ENCODE results near the gene RCN2. TPM values are rescaled to one million over a fixed set of nuclear protein-coding genes. Genes with fewer than 3 reads are reported as not detected.

Gene RCN2, protein sequence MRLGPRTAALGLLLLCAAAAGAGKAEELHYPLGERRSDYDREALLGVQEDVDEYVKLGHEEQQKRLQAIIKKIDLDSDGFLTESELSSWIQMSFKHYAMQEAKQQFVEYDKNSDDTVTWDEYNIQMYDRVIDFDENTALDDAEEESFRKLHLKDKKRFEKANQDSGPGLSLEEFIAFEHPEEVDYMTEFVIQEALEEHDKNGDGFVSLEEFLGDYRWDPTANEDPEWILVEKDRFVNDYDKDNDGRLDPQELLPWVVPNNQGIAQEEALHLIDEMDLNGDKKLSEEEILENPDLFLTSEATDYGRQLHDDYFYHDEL
- total RNA-seq: 77.4 and 81.0 TPM in 2 replicates

DNA sequence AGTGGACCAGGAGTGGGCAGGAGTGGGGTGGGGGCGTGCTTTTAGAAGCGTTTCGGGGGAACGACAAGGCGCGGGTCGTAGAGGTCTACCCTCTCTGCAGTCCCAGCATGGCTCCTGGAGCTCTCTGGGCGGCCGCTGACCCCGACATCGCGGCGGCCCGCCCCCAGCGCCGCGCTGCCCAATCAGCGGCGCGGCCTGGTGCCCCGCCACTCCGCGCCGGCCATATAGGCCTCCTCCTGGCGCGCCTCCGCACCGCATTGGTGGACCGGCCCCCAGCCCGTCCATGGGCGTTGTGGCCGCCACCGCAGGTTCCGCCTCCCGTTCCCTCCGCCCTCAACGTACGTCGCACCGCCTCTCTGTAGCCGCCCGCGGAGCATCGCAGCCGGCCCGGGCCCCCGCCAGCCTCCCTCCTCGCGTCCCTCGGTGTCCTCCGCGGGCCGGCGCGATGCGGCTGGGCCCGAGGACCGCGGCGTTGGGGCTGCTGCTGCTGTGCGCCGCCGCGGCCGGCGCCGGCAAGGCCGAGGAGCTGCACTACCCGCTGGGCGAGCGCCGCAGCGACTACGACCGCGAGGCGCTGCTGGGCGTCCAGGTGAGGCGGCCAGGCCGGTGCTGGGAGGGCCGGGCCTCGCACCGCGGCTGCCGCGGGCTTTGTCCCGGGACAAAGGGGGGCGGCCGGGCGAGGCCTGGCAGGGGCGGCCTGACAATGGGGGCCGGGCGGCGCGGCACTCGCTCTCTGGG is at the start of gene RCN2:
TSS of gene RCN2 (plus strand) at position 353 of the 738 bp plus-strand sequence. CDS start at position 446, 93 bp downstream.

DNA sequence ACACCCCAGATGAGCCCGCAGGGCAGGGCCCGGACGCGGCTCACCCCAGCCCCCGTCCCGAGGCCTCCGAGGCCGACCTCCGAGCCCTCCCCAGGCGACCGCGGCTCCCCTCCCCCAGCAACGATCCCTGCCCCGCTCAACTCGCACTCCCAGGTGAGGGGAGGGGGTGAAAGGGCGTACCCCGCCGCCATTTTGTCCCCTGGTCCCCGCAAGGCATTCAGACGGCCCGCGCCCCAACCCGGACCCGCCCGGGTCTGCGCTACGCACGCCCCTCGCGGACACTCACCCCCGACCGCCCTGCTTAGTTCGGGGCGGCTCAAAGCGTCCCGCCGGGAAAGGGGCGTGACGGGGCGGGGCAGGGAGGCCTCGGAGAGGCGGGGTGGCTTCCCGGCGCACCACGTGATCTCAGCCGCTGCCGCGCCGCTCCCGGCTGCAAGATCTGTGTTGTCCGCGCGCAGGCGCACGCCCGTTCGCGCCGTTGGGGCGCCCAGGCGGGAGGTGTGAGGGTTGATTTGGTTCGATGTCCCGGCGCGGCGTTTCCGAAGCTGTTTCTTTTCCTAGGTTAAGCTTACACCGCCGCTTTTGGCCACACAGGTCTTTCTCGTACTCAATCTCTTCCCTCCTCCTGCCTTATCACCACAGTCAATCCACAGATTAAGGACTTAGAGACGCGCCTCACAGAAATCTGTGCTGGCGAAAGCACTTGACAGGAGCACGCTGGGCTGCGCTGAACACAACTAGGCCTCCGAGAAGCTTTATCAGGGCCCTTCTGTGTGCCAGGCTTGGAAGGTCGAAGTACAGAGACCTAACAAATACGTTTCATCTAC is 26.3 kb upstream of the RCN2 start, which contains the start of gene SCAPER:
TSS of gene SCAPER (minus strand) at position 328 of the 827 bp plus-strand sequence. CDS start 21,523 bp downstream, outside the sequence.

DNA sequence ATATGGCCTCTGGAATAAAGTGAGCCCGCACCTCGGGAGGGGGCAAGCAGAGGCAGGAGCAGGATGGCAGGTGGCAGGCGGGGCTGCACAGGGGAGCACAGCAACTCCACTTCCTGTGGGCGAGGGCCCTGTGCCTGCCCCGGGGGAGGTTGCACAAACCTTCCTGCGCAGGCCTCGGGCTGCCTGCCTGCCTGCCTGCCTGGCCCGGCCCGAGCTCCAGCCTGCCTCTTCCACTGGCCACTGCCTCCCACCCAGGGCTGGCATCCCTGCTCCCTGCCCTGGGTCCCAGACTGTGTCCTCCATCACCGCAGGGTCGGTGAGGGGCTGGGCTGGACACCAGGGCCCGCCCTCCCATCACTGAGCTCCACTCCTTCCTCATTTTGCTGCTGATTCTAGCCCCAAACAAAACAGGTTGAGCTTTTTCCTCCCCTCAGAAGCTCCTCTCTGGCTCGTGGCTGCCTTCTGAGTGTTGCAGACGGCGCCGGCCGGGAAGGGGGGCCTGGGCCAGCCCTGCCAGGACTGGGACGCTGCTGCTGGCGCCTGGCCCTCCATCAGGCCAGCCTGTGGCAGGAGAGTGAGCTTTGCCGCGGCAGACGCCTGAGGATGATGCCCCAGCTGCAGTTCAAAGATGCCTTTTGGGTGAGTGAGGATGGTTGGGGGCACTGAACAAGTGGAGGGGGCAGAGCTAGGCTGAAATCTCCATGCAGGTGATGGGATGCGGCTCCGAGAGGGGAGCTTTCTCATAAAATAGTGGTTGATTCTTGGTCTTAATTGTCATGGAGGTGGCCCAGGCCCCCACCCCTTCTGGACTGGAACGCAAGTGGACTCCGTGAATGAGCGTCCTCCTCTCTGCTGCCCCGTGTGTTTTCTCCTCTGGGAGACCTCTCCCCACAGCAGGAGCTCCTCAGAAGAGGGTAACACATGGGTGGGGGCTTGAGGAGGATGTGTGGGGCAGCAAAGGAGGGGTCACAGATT is 63.7 kb downstream of the RCN2 start, which contains the start of gene PSTPIP1:
TSS of gene PSTPIP1 (plus strand) at position 156 of the 975 bp plus-strand sequence. CDS start at position 604, 448 bp downstream.

Other genes starting within 250 kb of the RCN2 start
- 7.2 and 10.7 TPM in 2 replicates for gene SCAPER, start 26.4 kb upstream of the RCN2 start, total RNA-seq
- gene PSTPIP1, start 63.4 kb downstream of the RCN2 start, total RNA-seq: 0.36 and 0.68 TPM in 2 replicates
- gene TSPAN3, start 139.4 kb downstream of the RCN2 start, total RNA-seq: 135 and 164 TPM in 2 replicates